ENCODE measurements around the gene MAST2.

Gene MAST2

GRCh38 chr1:45772971-45773370 lies 30.4 kb upstream of the MAST2 start:
- H3K4me3 ChIP-seq (ENCODE audit: low read length), result no peak overlapping the region
- no peak for DNase-seq (ENCODE audit: low read depth)
- TF ChIP-seq CTCF (conservative IDR thresholded peaks at IDR 0.05; ENCODE audit: low read depth, low read length), result no peak

GRCh38 chr1:45775794-45776193 lies 27.6 kb upstream of the MAST2 start:
- TF ChIP-seq CTCF (conservative IDR thresholded peaks at IDR 0.05; ENCODE audit: low read depth, low read length), result no peak
- DNase-seq (ENCODE audit: low read depth), result no peak
- no peak overlapping the region for H3K4me3 ChIP-seq (ENCODE audit: low read length)

- TF ChIP-seq CTCF (conservative IDR thresholded peaks at IDR 0.05; ENCODE audit: low read depth, low read length), result no peak
- no peak overlapping the region for H3K4me3 ChIP-seq (ENCODE audit: low read length)
- no peak for DNase-seq (ENCODE audit: low read depth)
Measured at GRCh38 chr1:45785583-45785982, 17.8 kb upstream of the MAST2 start.

GRCh38 chr1:45787905-45788304 lies 15.5 kb upstream of the MAST2 start:
- H3K4me3 ChIP-seq (ENCODE audit: low read length), result no peak overlapping the region
- no peak for DNase-seq (ENCODE audit: low read depth)
- TF ChIP-seq CTCF (conservative IDR thresholded peaks at IDR 0.05; ENCODE audit: low read depth, low read length), result no peak

- DNase-seq (ENCODE audit: low read depth), result no peak
- no peak overlapping the region for H3K4me3 ChIP-seq (ENCODE audit: low read length)
- TF ChIP-seq CTCF (conservative IDR thresholded peaks at IDR 0.05; ENCODE audit: low read depth, low read length), result no peak
Measured at GRCh38 chr1:45789601-45790000, 13.8 kb upstream of the MAST2 start.

GRCh38 chr1:45792744-45793143 lies 10.7 kb upstream of the MAST2 start:
- DNase-seq (ENCODE audit: low read depth), result no peak
- H3K4me3 ChIP-seq (ENCODE audit: low read length), result no peak overlapping the region
- TF ChIP-seq CTCF (conservative IDR thresholded peaks at IDR 0.05; ENCODE audit: low read depth, low read length), result no peak

- peak overlapping the region; percentile 20 for H3K4me3 ChIP-seq (ENCODE audit: low read length)
- no peak for TF ChIP-seq CTCF (conservative IDR thresholded peaks at IDR 0.05; ENCODE audit: low read depth, low read length)
- DNase-seq (ENCODE audit: low read depth), result no peak
Measured at GRCh38 chr1:45793942-45794604, 9.3 kb upstream of the MAST2 start.

Data from retinal pigment epithelial cell (primary cell).